H1 (cell line): ENCODE measurements around the gene KRT7. TPM values are rescaled to one million over a fixed set of nuclear protein-coding genes. Genes with fewer than 3 reads are reported as not detected.

Experiments
- CBX8 ChIP-seq: fragments of 300-800, 300-1000 bp; sonication (generic); IDR thresholded peaks from 2 replicates; pipeline ENCODE4 v1.7.1; 2016; ENCODE audit warnings: low read depth, low read length, borderline replicate concordance
- CEBPB ChIP-seq: IDR thresholded peaks from 2 replicates; pipeline ENCODE4 v1.6.1; 2012; ENCODE audit warnings: low read depth, low read length
- SUZ12 ChIP-seq: fragments of 200-600 bp; sonication (generic); IDR thresholded peaks from 2 replicates; pipeline ENCODE4 v1.6.1; 2012; ENCODE audit warnings: mild to moderate bottlenecking, inconsistent platforms, low read length, moderate library complexity, mixed read lengths
- TAF7 ChIP-seq: optimal IDR thresholded peaks from 2 replicates; pipeline ENCODE3; 2011; ENCODE audit warnings: low read depth, mild to moderate bottlenecking, inconsistent platforms, low read length, moderate library complexity, borderline replicate concordance
- polyA plus RNA-seq, 7 experiments: library from polyadenylated mRNA; depleted of rRNA in 3 of 7; stranded (reverse) in 5 of 7; unstranded in 2 of 7; fragments of >200 nt in 5 of 7; fragments of 200-250 nt in 2 of 7; gene quantifications; 1 replicate in 5 of 7; 2 replicates in 1 of 7; 4 replicates in 1 of 7; pipeline versions ENCODE4 v1.2.1 to v1.2.3, GENCODE V29; 2011 to 2013; ENCODE audit warnings: missing spikeins in 2 of 7, mixed read lengths in 2 of 7
- total RNA-seq: library from RNA; stranded (reverse); fragmentation: NEBNext Ultra II Directional; extraction: Animal tissue kit (Norgen Biotek cat#: 25700); gene quantifications from 2 replicates; pipeline ENCODE4 v1.2.1, GENCODE V29; 2021
- TF ChIP-seq, protein P1 (sequence below): fragments of 300-600 bp; sonication (generic); IDR thresholded peaks from 2 replicates; pipeline ENCODE4 v1.7.1; 2012; ENCODE audit warnings: low read length, moderate library complexity, mild to moderate bottlenecking, inconsistent platforms; ENCODE audit not compliant: insufficient replicate concordance
- TF ChIP-seq, protein P2 (sequence below), 3 experiments: IDR thresholded peaks; 1 replicate in 2 of 3; 2 replicates in 1 of 3; pipeline versions ENCODE4 v1.5.1 to v1.6.1; 2011; ENCODE audit warnings: low read length in 3 of 3, mild to moderate bottlenecking in 3 of 3, inconsistent platforms in 2 of 3, low read depth in 1 of 3, moderate library complexity in 1 of 3; ENCODE audit not compliant: insufficient read depth in 1 of 3; ENCODE audit errors: control extremely low read depth in 1 of 3
- TF ChIP-seq, protein P3 (sequence below): IDR thresholded peaks from 2 replicates; pipeline ENCODE4 v1.6.1; 2012; ENCODE audit warnings: low read length, inconsistent platforms

The KRT7 gene
- total and polyA plus RNA-seq, 2 of the 8 experiments (the other 6 are each of a cell fraction or from before 2014, with no cell fraction given), result 13.2 to 19.0 TPM

DNA sequence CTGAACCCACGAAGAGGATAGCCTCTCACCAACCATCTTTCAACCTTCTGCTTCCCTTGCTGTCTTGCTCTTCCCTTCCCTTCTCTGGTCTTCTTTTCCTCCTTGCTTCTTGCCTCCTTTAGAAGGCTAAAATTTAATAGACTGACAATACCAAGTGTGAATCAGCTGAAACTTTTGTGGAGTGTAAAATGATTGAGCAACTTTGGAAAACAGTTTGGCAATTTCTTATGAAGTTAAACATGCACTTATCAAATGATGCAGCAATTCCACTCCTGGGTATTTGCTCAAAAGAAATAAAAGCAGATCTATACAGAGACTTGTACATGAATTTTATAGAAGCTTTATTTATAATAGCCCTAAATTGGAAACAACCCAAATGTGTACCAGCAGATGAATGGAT is 38.1 kb downstream of the KRT7 start (continued):
- TF ChIP-seq, protein P1, sequence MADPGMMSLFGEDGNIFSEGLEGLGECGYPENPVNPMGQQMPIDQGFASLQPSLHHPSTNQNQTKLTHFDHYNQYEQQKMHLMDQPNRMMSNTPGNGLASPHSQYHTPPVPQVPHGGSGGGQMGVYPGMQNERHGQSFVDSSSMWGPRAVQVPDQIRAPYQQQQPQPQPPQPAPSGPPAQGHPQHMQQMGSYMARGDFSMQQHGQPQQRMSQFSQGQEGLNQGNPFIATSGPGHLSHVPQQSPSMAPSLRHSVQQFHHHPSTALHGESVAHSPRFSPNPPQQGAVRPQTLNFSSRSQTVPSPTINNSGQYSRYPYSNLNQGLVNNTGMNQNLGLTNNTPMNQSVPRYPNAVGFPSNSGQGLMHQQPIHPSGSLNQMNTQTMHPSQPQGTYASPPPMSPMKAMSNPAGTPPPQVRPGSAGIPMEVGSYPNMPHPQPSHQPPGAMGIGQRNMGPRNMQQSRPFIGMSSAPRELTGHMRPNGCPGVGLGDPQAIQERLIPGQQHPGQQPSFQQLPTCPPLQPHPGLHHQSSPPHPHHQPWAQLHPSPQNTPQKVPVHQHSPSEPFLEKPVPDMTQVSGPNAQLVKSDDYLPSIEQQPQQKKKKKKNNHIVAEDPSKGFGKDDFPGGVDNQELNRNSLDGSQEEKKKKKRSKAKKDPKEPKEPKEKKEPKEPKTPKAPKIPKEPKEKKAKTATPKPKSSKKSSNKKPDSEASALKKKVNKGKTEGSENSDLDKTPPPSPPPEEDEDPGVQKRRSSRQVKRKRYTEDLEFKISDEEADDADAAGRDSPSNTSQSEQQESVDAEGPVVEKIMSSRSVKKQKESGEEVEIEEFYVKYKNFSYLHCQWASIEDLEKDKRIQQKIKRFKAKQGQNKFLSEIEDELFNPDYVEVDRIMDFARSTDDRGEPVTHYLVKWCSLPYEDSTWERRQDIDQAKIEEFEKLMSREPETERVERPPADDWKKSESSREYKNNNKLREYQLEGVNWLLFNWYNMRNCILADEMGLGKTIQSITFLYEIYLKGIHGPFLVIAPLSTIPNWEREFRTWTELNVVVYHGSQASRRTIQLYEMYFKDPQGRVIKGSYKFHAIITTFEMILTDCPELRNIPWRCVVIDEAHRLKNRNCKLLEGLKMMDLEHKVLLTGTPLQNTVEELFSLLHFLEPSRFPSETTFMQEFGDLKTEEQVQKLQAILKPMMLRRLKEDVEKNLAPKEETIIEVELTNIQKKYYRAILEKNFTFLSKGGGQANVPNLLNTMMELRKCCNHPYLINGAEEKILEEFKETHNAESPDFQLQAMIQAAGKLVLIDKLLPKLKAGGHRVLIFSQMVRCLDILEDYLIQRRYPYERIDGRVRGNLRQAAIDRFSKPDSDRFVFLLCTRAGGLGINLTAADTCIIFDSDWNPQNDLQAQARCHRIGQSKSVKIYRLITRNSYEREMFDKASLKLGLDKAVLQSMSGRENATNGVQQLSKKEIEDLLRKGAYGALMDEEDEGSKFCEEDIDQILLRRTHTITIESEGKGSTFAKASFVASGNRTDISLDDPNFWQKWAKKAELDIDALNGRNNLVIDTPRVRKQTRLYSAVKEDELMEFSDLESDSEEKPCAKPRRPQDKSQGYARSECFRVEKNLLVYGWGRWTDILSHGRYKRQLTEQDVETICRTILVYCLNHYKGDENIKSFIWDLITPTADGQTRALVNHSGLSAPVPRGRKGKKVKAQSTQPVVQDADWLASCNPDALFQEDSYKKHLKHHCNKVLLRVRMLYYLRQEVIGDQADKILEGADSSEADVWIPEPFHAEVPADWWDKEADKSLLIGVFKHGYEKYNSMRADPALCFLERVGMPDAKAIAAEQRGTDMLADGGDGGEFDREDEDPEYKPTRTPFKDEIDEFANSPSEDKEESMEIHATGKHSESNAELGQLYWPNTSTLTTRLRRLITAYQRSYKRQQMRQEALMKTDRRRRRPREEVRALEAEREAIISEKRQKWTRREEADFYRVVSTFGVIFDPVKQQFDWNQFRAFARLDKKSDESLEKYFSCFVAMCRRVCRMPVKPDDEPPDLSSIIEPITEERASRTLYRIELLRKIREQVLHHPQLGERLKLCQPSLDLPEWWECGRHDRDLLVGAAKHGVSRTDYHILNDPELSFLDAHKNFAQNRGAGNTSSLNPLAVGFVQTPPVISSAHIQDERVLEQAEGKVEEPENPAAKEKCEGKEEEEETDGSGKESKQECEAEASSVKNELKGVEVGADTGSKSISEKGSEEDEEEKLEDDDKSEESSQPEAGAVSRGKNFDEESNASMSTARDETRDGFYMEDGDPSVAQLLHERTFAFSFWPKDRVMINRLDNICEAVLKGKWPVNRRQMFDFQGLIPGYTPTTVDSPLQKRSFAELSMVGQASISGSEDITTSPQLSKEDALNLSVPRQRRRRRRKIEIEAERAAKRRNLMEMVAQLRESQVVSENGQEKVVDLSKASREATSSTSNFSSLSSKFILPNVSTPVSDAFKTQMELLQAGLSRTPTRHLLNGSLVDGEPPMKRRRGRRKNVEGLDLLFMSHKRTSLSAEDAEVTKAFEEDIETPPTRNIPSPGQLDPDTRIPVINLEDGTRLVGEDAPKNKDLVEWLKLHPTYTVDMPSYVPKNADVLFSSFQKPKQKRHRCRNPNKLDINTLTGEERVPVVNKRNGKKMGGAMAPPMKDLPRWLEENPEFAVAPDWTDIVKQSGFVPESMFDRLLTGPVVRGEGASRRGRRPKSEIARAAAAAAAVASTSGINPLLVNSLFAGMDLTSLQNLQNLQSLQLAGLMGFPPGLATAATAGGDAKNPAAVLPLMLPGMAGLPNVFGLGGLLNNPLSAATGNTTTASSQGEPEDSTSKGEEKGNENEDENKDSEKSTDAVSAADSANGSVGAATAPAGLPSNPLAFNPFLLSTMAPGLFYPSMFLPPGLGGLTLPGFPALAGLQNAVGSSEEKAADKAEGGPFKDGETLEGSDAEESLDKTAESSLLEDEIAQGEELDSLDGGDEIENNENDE, result no peak
- no peak for TF ChIP-seq CEBPB
- TF ChIP-seq, protein P2, sequence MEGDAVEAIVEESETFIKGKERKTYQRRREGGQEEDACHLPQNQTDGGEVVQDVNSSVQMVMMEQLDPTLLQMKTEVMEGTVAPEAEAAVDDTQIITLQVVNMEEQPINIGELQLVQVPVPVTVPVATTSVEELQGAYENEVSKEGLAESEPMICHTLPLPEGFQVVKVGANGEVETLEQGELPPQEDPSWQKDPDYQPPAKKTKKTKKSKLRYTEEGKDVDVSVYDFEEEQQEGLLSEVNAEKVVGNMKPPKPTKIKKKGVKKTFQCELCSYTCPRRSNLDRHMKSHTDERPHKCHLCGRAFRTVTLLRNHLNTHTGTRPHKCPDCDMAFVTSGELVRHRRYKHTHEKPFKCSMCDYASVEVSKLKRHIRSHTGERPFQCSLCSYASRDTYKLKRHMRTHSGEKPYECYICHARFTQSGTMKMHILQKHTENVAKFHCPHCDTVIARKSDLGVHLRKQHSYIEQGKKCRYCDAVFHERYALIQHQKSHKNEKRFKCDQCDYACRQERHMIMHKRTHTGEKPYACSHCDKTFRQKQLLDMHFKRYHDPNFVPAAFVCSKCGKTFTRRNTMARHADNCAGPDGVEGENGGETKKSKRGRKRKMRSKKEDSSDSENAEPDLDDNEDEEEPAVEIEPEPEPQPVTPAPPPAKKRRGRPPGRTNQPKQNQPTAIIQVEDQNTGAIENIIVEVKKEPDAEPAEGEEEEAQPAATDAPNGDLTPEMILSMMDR (IDR thresholded peaks at IDR 0.05; ENCODE audit: control extremely low read depth in 1 of 3, insufficient read depth in 1 of 3, low read depth in 1 of 3, low read length in 3 of 3), result no peak
- no peak for TF ChIP-seq CBX8
- no peak for TF ChIP-seq SUZ12
- TF ChIP-seq, protein P3, sequence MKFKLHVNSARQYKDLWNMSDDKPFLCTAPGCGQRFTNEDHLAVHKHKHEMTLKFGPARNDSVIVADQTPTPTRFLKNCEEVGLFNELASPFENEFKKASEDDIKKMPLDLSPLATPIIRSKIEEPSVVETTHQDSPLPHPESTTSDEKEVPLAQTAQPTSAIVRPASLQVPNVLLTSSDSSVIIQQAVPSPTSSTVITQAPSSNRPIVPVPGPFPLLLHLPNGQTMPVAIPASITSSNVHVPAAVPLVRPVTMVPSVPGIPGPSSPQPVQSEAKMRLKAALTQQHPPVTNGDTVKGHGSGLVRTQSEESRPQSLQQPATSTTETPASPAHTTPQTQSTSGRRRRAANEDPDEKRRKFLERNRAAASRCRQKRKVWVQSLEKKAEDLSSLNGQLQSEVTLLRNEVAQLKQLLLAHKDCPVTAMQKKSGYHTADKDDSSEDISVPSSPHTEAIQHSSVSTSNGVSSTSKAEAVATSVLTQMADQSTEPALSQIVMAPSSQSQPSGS, result no peak
- no peak for TF ChIP-seq TAF7
